Ovary (tissue), 3 donors: ENCODE data around the gene OGFOD3.

Experiments used
- EP300 ChIP-seq: sonication (generic); formaldehyde crosslinking; IDR thresholded peaks from one replicate; pipeline ENCODE4 v1.6.1; 2017; ENCODE audit warnings: antibody characterized with exemption
- POLR2A ChIP-seq: fragments of 450-650 bp; IDR thresholded peaks from one replicate; pipeline ENCODE4 v1.6.1; 2017; ENCODE audit warnings: antibody characterized with exemption, mild to moderate bottlenecking, moderate library complexity
- TF ChIP-seq, protein P1 (sequence below), 3 donors: fragments of 450-650 bp in 2 of 3; fragments of 200-600 bp in 1 of 3; IDR thresholded peaks; one replicate each; pipeline versions ENCODE4 v1.5.1 to v1.8.0; 2016 to 2022; ENCODE audit warnings: antibody characterized with exemption in 3 of 3, mild to moderate bottlenecking in 1 of 3
- donor health status: DM: no; HTN: no; CAD: no.

GRCh38 chr17:82464567-82464929 lies 46.2 kb upstream of the OGFOD3 start:
- TF ChIP-seq, protein P1, sequence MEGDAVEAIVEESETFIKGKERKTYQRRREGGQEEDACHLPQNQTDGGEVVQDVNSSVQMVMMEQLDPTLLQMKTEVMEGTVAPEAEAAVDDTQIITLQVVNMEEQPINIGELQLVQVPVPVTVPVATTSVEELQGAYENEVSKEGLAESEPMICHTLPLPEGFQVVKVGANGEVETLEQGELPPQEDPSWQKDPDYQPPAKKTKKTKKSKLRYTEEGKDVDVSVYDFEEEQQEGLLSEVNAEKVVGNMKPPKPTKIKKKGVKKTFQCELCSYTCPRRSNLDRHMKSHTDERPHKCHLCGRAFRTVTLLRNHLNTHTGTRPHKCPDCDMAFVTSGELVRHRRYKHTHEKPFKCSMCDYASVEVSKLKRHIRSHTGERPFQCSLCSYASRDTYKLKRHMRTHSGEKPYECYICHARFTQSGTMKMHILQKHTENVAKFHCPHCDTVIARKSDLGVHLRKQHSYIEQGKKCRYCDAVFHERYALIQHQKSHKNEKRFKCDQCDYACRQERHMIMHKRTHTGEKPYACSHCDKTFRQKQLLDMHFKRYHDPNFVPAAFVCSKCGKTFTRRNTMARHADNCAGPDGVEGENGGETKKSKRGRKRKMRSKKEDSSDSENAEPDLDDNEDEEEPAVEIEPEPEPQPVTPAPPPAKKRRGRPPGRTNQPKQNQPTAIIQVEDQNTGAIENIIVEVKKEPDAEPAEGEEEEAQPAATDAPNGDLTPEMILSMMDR (IDR thresholded peaks at IDR 0.05) = no peak
- TF ChIP-seq EP300 = no peak
- no peak for TF ChIP-seq POLR2A
